ENCODE data around the gene AIG1.

DNA sequence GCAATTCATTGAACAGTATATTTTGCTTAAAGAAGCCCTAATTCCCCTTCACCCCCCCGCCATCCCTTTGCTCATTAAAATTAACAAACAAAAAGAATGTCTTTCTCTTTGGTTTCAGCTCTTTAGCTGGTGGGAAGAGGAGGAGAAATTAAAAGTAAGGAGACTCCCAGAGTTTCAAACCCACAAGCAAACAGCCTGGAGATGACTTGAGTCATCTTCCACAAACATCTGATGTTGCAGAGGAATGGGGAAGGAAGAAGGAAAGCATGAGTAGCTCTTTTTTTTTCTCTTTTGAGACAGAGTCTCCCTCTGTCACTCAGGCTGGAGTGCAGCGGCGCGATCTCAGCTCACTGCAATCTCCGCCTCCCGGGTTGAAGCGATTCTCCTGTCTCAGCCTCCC is 200.2 kb downstream of the AIG1 start:
- no peak for TF ChIP-seq GATA2 (IDR thresholded peaks at IDR 0.05; ENCODE audit: low read depth, low read length)
- no peak for TF ChIP-seq GATA3 (IDR thresholded peaks at IDR 0.05; ENCODE audit: low read depth, low read length)
